Spleen (tissue), 11 donors: ENCODE results near the gene GMDS. TPM values are rescaled to one million over a fixed set of nuclear protein-coding genes. Genes with fewer than 3 reads are reported as not detected.

Source experiments
- DNase-seq: peaks from one replicate; pipeline ENCODE4 v3.0.0-alpha.2; 2020
- H3K27ac ChIP-seq, 8 donors: fragments of 200-600 bp; sonication (generic) in 7 of 8; 1 replicate in 4 of 8; 2 replicates in 4 of 8; pipeline versions ENCODE4 v1.5.0 to v1.8.0; 2016 to 2021; ENCODE audit warnings: inconsistent platforms in 4 of 8, mild to moderate bottlenecking in 4 of 8, moderate library complexity in 1 of 8
- H3K27me3 ChIP-seq, 7 donors: fragments of 200-600 bp; sonication (generic) in 6 of 7; replicated peaks in 1 of 7; 1 replicate in 4 of 7; 2 replicates in 3 of 7; pipeline versions ENCODE4 v1.5.0 to v1.8.0; 2016 to 2021; ENCODE audit warnings: inconsistent platforms in 3 of 7, mild to moderate bottlenecking in 1 of 7
- H3K36me3 ChIP-seq, 6 donors: fragments of 200-600 bp; sonication (generic) in 5 of 6; 1 replicate in 4 of 6; 2 replicates in 2 of 6; pipeline versions ENCODE4 v1.5.0 to v1.8.0; 2016 to 2021; ENCODE audit warnings: inconsistent platforms in 2 of 6
- H3K4me1 ChIP-seq, 6 donors: fragments of 200-600 bp; sonication (generic) in 5 of 6; 1 replicate in 3 of 6; 2 replicates in 3 of 6; pipeline versions ENCODE4 v1.5.0 to v1.8.0; 2016 to 2021; ENCODE audit warnings: inconsistent platforms in 3 of 6
- H3K4me3 ChIP-seq, 8 donors: fragments of 200-600 bp; sonication (generic) in 7 of 8; 1 replicate in 4 of 8; 2 replicates in 4 of 8; pipeline versions ENCODE4 v1.5.0 to v1.8.0; 2016 to 2021; ENCODE audit warnings: inconsistent platforms in 4 of 8, mild to moderate bottlenecking in 4 of 8, moderate library complexity in 2 of 8
- H3K9me3 ChIP-seq, 8 donors: fragments of 200-600 bp; sonication (generic) in 7 of 8; 1 replicate in 4 of 8; 2 replicates in 4 of 8; pipeline versions ENCODE4 v1.5.0 to v1.8.0; 2016 to 2021; ENCODE audit warnings: inconsistent platforms in 4 of 8
- CTCF ChIP-seq, 11 experiments: fragments of 200-600 bp in 7 of 11; fragments of 450-650 bp in 4 of 11; sonication (generic) in 4 of 11; IDR thresholded peaks in 8 of 11; conservative IDR thresholded peaks in 3 of 11; 1 replicate in 7 of 11; 2 replicates in 4 of 11; pipeline versions ENCODE4 v1.4.0 to v1.8.0; 2016 to 2021; ENCODE audit warnings: antibody characterized with exemption in 11 of 11, inconsistent platforms in 4 of 11, mild to moderate bottlenecking in 1 of 11
- POLR2A ChIP-seq, 3 donors: fragments of 450-650 bp; IDR thresholded peaks; one replicate each; pipeline ENCODE4 v1.5.1; 2017; ENCODE audit warnings: antibody characterized with exemption in 3 of 3, mild to moderate bottlenecking in 1 of 3
- POLR2AphosphoS5 ChIP-seq, 3 donors: sonication (generic); formaldehyde crosslinking; IDR thresholded peaks; one replicate each; pipeline ENCODE4 v1.5.1; 2017; ENCODE audit warnings: antibody characterized with exemption in 3 of 3
- WGBS, 5 donors: extraction: QIAGEN DNeasy Blood & Tissue Kit in 3 of 5; methylation state at CpG; one replicate each; pipeline versions ENCODE4 v1.1.5 to v1.1.7; 2013 to 2018; 5-methylcytosine and 5-hydroxymethylcytosine counted together
- intact Hi-C: fragments of 100-400 bp; cut with DNase I; formaldehyde crosslinking; loops from one replicate; pipeline ENCODE4 v1.15.0; 2023; ENCODE audit warnings: low total_unique reads
- polyA plus RNA-seq, 3 donors: library from polyadenylated mRNA; stranded (reverse); fragments of 200-250 nt; gene quantifications; one replicate each; pipeline ENCODE4 v1.2.1, GENCODE V29; 2013
- total RNA-seq, 7 donors: library from RNA; depleted of rRNA in 3 of 7; stranded (reverse); fragments of >200 nt in 3 of 7; fragmentation: NEBNext Ultra II Directional in 4 of 7; extraction: Animal tissue kit (Norgen Biotek cat#: 25700) in 4 of 7; gene quantifications; one replicate each; pipeline versions ENCODE4 v1.1.0 to v1.2.1, GENCODE V29; 2016 to 2021
- donor health status: healthy with polysubstance abuse.
- donor health status: DM: no; HTN: no; CAD: no; lungs with moderate emphysema.
- donor health status: DM: no; HTN: no; CAD: no.
- donor health status: Bipolar disorder and iron deficiency.
- donor health status: healthy.
- donor health status: DM: no; HTN: no; CAD: no.
- donor health status: DM: yes; HTN: yes; CAD: no.

The GMDS gene
- total and polyA plus RNA-seq, 10 donors = 9.1 to 30.8 (median 17.7) TPM

- DNase-seq = no peak
- no peak for TF ChIP-seq POLR2A (IDR thresholded peaks at IDR 0.05)
- no peak for TF ChIP-seq CTCF (IDR thresholded peaks at IDR 0.05 in 8 of 11, conservative IDR thresholded peaks at IDR 0.05 in 3 of 11)
- 49 to 74% (median 66%) methylated on average over 5 of the region's 5 CpGs for WGBS, 5 donors
- H3K36me3 ChIP-seq = no peaks in the 10 kb centered on the region
- no peak overlapping the region for H3K27ac ChIP-seq
- no peak overlapping the region for H3K4me3 ChIP-seq
- no peaks in the 10 kb centered on the region for H3K9me3 ChIP-seq
- H3K27me3 ChIP-seq = no peaks in the 10 kb centered on the region
- intact Hi-C loops = loop anchor here (5.0 to 10.0 kb wide), 2 partner anchors 500 to 532 kb away; no protein-coding TSS in a partner anchor
- peaks cover 0 to 13% (median 0%) of the 10 kb centered on the region in 6 donors for H3K4me1 ChIP-seq
These were observed 143.0 kb downstream of the GMDS start for GRCh38 chr6:2102316-2102883.

GRCh38 chr6:2101213-2101612 is 144.2 kb downstream of the GMDS start:
- 85 to 97% (median 88%) methylated on average over 1 of the region's 1 CpG for WGBS, 5 donors
- Histone ChIP-seq H3K36me3 (no peaks in the 10 kb centered on the region), H3K9me3 (no peaks in the 10 kb centered on the region), H3K4me1 (peaks cover 0 to 13% (median 0%) of the 10 kb centered on the region in 6 donors), H3K27me3 (no peaks in the 10 kb centered on the region), H3K4me3 (no peak overlapping the region), H3K27ac (no peak overlapping the region)
- TF ChIP-seq CTCF (IDR thresholded peaks at IDR 0.05 in 8 of 11, conservative IDR thresholded peaks at IDR 0.05 in 3 of 11) = no peak
- no peak for TF ChIP-seq POLR2A (IDR thresholded peaks at IDR 0.05)
- intact Hi-C loops = loop anchor here (5.0 to 10.0 kb wide), 2 partner anchors 499 to 534 kb away; no protein-coding TSS in a partner anchor
- DNase-seq = no peak

DNA sequence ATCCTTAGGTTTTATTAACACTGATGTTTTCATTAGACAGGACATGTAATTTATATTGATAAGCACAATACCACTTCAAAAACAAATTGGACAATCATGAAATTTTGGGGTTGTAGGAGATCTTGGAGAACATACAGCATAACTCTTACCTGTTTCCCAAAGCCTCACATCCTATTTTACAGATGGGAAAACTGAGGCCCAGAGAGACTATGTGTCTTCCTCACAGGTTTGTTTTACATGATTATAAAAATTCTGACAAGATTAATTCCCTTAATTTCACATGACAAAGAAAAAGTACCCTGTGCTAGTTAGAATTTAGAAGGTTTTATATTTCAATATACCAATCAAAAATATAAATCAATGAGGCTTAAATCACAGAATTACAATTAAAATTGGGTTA is 145.5 kb downstream of the GMDS start:
- H3K27me3 ChIP-seq = no peaks in the 10 kb centered on the region
- intact Hi-C loops = loop anchor here (5.0 to 10.0 kb wide), 2 partner anchors 498 to 535 kb away; no protein-coding TSS in a partner anchor
- DNase-seq = no peak
- H3K4me3 ChIP-seq = no peak overlapping the region
- no peak overlapping the region for H3K27ac ChIP-seq
- peaks cover 0 to 13% (median 0%) of the 10 kb centered on the region in 6 donors for H3K4me1 ChIP-seq
- TF ChIP-seq POLR2A (IDR thresholded peaks at IDR 0.05) (no peak), CTCF (IDR thresholded peaks at IDR 0.05 in 8 of 11, conservative IDR thresholded peaks at IDR 0.05 in 3 of 11) (no peak), POLR2AphosphoS5 (IDR thresholded peaks at IDR 0.05) (no peak)
- no peaks in the 10 kb centered on the region for H3K9me3 ChIP-seq
- no peaks in the 10 kb centered on the region for H3K36me3 ChIP-seq

GRCh38 chr6:2097464-2097863 is 147.9 kb downstream of the GMDS start:
- 85 to 94% (median 91%) methylated on average over 3 of the region's 3 CpGs for WGBS, 5 donors
- Histone ChIP-seq H3K9me3 (no peaks in the 10 kb centered on the region), H3K27ac (no peak overlapping the region), H3K36me3 (no peaks in the 10 kb centered on the region), H3K4me1 (no peaks in the 10 kb centered on the region), H3K27me3 (no peaks in the 10 kb centered on the region), H3K4me3 (no peak overlapping the region)
- TF ChIP-seq POLR2AphosphoS5 (IDR thresholded peaks at IDR 0.05) (no peak), CTCF (IDR thresholded peaks at IDR 0.05 in 8 of 11, conservative IDR thresholded peaks at IDR 0.05 in 3 of 11) (no peak)
- DNase-seq = no peak
- intact Hi-C loops = no loop called here
